B cell (primary cell): Measurements from ENCODE around the gene TMEFF1. TPM values are rescaled to one million over a fixed set of nuclear protein-coding genes. Genes with fewer than 3 reads are reported as not detected.

ENCODE experiments used
- ATAC-seq: fragments of 200-7000 bp; cut with Tn5 transposase; one replicate; pipeline ENCODE4 v1.10.0; 2021; ENCODE audit warnings: low read depth, mild to moderate bottlenecking, moderate number of reproducible peaks, moderate library complexity
- CTCF ChIA-PET: fragments of 350-600 bp; sonication (Branson Sonifier 250); formaldehyde crosslinking; loops from one replicate; lab custom pipeline; 2021; ENCODE audit warnings: antibody characterized with exemption, inconsistent platforms; lab: Charles Lee
- POLR2A ChIA-PET: fragments of 350-600 bp; sonication (Branson Sonifier 250); formaldehyde crosslinking; loops from one replicate; lab custom pipeline; 2021; ENCODE audit warnings: antibody characterized with exemption; lab: Charles Lee
- DNase-seq: peaks from one replicate; pipeline ENCODE4 v3.0.0; 2013
- H2AFZ ChIP-seq: 2 replicates; pipeline ENCODE4 v1.6.1; 2012; ENCODE audit warnings: mild to moderate bottlenecking, low read depth, low read length; ENCODE audit not compliant: insufficient read depth, poor library complexity, severe bottlenecking
- H3K27ac ChIP-seq, 2 donors: 1 replicate in 1 of 2; 2 replicates in 1 of 2; pipeline ENCODE4 v1.5.1; 2012 to 2013; ENCODE audit warnings: low read length in 2 of 2, mild to moderate bottlenecking in 2 of 2, moderate library complexity in 1 of 2
- H3K27me3 ChIP-seq, 4 experiments: fragments of 200-600 bp in 1 of 4; sonication (generic) in 1 of 4; replicated peaks in 1 of 4; 1 replicate in 2 of 4; 2 replicates in 2 of 4; pipeline versions ENCODE4 v1.6.1 to v1.7.0; 2013 to 2016; ENCODE audit warnings: low read length in 3 of 4, mild to moderate bottlenecking in 2 of 4, mixed read lengths in 1 of 4, moderate library complexity in 1 of 4; ENCODE audit not compliant: insufficient read depth in 4 of 4, control insufficient read depth in 3 of 4; ENCODE audit errors: control extremely low read depth in 1 of 4
- H3K36me3 ChIP-seq, 2 experiments: replicated peaks in 1 of 2; 1 replicate in 1 of 2; 2 replicates in 1 of 2; pipeline versions ENCODE4 v1.6.1 to v1.7.1; 2013; ENCODE audit warnings: low read length in 1 of 2; ENCODE audit not compliant: insufficient read depth in 2 of 2, control insufficient read depth in 1 of 2; ENCODE audit errors: control extremely low read depth in 1 of 2, extremely low read depth in 1 of 2
- H3K4me1 ChIP-seq, 2 donors: fragments of 200-600 bp in 1 of 2; sonication (generic) in 1 of 2; 1 replicate in 1 of 2; 2 replicates in 1 of 2; pipeline versions ENCODE4 v1.5.1 to v1.6.1; 2013 to 2017; ENCODE audit warnings: low read length in 2 of 2; ENCODE audit not compliant: control insufficient read depth in 2 of 2, insufficient read depth in 2 of 2
- H3K4me2 ChIP-seq: replicated peaks from 2 replicates; pipeline ENCODE3; 2012; ENCODE audit warnings: mild to moderate bottlenecking, low read depth, low read length; ENCODE audit not compliant: poor library complexity, severe bottlenecking
- H3K4me3 ChIP-seq, 5 experiments: fragments of 200-600 bp in 1 of 5; sonication (generic) in 1 of 5; 1 replicate in 3 of 5; 2 replicates in 2 of 5; pipeline versions ENCODE4 v1.5.1 to v1.7.0; 2011 to 2016; ENCODE audit warnings: low read length in 4 of 5, mild to moderate bottlenecking in 4 of 5, low read depth in 2 of 5, control low read depth in 1 of 5, moderate library complexity in 1 of 5; ENCODE audit not compliant: insufficient read depth in 1 of 5; ENCODE audit errors: control extremely low read depth in 1 of 5, extremely low read depth in 1 of 5
- H3K79me2 ChIP-seq: fragments of 200-600 bp; sonication (generic); one replicate; pipeline ENCODE4 v1.6.0; 2016; ENCODE audit warnings: low read length; ENCODE audit not compliant: control insufficient read depth, insufficient read depth
- H3K9ac ChIP-seq: fragments of 200-600 bp; sonication (generic); 2 replicates; pipeline ENCODE4 v1.6.1; 2017; ENCODE audit warnings: mild to moderate bottlenecking, low read length, moderate library complexity
- H3K9me3 ChIP-seq, 3 donors: one replicate each; pipeline versions ENCODE4 v1.6.1 to v1.7.1; 2013; ENCODE audit warnings: low read length in 2 of 3; ENCODE audit not compliant: control insufficient read depth in 2 of 3, insufficient read depth in 1 of 3; ENCODE audit errors: control extremely low read depth in 1 of 3
- H4K20me1 ChIP-seq: 2 replicates; pipeline ENCODE4 v1.6.0; 2012; ENCODE audit warnings: mild to moderate bottlenecking, low read length; ENCODE audit not compliant: insufficient read depth, control insufficient read depth, poor library complexity, severe bottlenecking
- H3K27ac Mint-ChIP-seq: one replicate; pipeline ENCODE4 v1.8.0; 2021; ENCODE audit warnings: mixed read lengths
- H3K27me3 Mint-ChIP-seq: one replicate; pipeline ENCODE4 v1.8.0; 2021; ENCODE audit warnings: mixed read lengths
- H3K4me1 Mint-ChIP-seq: one replicate; pipeline ENCODE4 v1.8.0; 2021; ENCODE audit warnings: mixed read lengths
- H3K4me3 Mint-ChIP-seq: one replicate; pipeline ENCODE4 v1.8.0; 2021; ENCODE audit warnings: mixed read lengths
- H3K9me3 Mint-ChIP-seq: one replicate; pipeline ENCODE4 v1.8.0; 2022; ENCODE audit warnings: mixed read lengths; ENCODE audit not compliant: insufficient read depth
- EZH2 ChIP-seq: IDR thresholded peaks from 2 replicates; pipeline ENCODE4 v1.6.1; 2012; ENCODE audit warnings: borderline replicate concordance, low read depth, mild to moderate bottlenecking, moderate library complexity, low read length; ENCODE audit not compliant: insufficient read depth, poor library complexity, severe bottlenecking
- WGBS: methylation state at CpG from one replicate; pipeline ENCODE4 v1.1.5; 2013; ENCODE audit warnings: missing lambda C conversion rate; ENCODE audit not compliant: insufficient coverage; 5-methylcytosine and 5-hydroxymethylcytosine counted together
- intact Hi-C: fragments of 100-400 bp; cut with micrococcal nuclease; formaldehyde crosslinking; loops from one replicate; pipeline ENCODE4 v1.10.0; 2022
- polyA minus RNA-seq: library from RNA; depleted of rRNA, polyadenylated mRNA; stranded (reverse); fragments of >200 nt; gene quantifications from 2 replicates; pipeline ENCODE4 v1.2.3, GENCODE V29; 2012
- polyA plus RNA-seq: library from polyadenylated mRNA; depleted of rRNA; stranded (reverse); fragments of >200 nt; gene quantifications from 2 replicates; pipeline ENCODE4 v1.2.3, GENCODE V29; 2012
- total RNA-seq, 2 donors: library from RNA; stranded (reverse); fragments of 120-200 nt in 1 of 2; gene quantifications; 1 replicate in 1 of 2; 2 replicates in 1 of 2; pipeline versions ENCODE4 v1.2.3 to v1.2.4, GENCODE V29; 2013 to 2022
- TF ChIP-seq, protein P1 (sequence below): fragments of 200-600 bp; IDR thresholded peaks from one replicate; pipeline ENCODE4 v1.8.0; 2022; ENCODE audit warnings: antibody characterized with exemption, mild to moderate bottlenecking

Gene TMEFF1, protein sequence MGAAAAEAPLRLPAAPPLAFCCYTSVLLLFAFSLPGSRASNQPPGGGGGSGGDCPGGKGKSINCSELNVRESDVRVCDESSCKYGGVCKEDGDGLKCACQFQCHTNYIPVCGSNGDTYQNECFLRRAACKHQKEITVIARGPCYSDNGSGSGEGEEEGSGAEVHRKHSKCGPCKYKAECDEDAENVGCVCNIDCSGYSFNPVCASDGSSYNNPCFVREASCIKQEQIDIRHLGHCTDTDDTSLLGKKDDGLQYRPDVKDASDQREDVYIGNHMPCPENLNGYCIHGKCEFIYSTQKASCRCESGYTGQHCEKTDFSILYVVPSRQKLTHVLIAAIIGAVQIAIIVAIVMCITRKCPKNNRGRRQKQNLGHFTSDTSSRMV
- total RNA-seq (not detected in 2 replicates), polyA plus RNA-seq (not detected in 2 replicates), polyA minus RNA-seq (0.14 TPM in 1 of 2 replicates, not detected in the other)
- 0.02 TPM for total RNA-seq (2013)

DNA sequence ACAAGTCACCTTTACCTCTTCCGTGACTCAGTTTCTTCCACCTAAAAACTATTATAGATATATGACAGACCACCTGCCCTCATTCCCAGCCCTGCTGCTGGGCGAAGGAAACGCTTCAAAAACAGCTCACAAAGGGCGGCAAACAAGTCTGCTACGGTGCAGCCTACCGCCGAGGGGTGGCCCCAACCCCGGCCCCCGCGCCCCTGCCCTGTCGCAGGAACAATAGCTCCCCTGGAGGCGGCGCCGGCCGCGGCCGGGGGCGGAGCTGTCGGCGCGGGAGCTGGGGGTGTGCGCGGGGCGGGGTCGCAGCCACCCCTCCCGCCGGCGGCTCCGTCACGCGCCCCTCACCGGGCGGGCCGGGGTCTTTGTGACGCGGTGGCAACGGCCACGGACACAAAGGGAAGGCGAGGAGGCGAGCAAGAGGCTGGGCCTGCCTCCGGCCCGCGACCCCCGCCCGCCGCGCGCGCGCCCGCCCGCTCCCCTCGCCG, at the start of gene TMEFF1:
TSS of gene TMEFF1 (plus strand) at position 362 of the 488 bp plus-strand sequence. CDS start 396 bp downstream, outside the sequence.
- POLR2A ChIA-PET = no interaction called here
- peaks cover 8% of the 10 kb centered on the region for H3K4me1 Mint-ChIP-seq
- Histone ChIP-seq H4K20me1 (no peaks in the 10 kb centered on the region), H3K36me3 (no peaks in the 10 kb centered on the region), H2AFZ (peak within 1 kb of the TSS; percentile 73), H3K79me2 (no peaks in the 10 kb centered on the region), H3K27ac (no peak within 1 kb of the TSS), H3K4me1 (peaks cover 15 to 16% of the 10 kb centered on the region in 2 donors), H3K27me3 (peaks cover 0 to 30% (median 11%) of the 10 kb centered on the region in 4 experiments), H3K4me2 (peak within 1 kb of the TSS; percentile 99), H3K9ac (peak within 1 kb of the TSS; percentile 61), H3K4me3 (peak within 1 kb of the TSS; percentile 15 to 61 (median 47)), H3K9me3 (peaks cover 0 to 6% (median 0%) of the 10 kb centered on the region in 3 donors)
- 3% methylated on average over 54 of the region's 54 CpGs for WGBS
- no peaks in the 10 kb centered on the region for H3K9me3 Mint-ChIP-seq
- CTCF ChIA-PET = no interaction called here
- peak; percentile 47 for DNase-seq
- H3K27ac Mint-ChIP-seq = no peak within 1 kb of the TSS
- ATAC-seq = peak; percentile 70
- H3K4me3 Mint-ChIP-seq = peak within 1 kb of the TSS; percentile 82
- TF ChIP-seq, protein P1, sequence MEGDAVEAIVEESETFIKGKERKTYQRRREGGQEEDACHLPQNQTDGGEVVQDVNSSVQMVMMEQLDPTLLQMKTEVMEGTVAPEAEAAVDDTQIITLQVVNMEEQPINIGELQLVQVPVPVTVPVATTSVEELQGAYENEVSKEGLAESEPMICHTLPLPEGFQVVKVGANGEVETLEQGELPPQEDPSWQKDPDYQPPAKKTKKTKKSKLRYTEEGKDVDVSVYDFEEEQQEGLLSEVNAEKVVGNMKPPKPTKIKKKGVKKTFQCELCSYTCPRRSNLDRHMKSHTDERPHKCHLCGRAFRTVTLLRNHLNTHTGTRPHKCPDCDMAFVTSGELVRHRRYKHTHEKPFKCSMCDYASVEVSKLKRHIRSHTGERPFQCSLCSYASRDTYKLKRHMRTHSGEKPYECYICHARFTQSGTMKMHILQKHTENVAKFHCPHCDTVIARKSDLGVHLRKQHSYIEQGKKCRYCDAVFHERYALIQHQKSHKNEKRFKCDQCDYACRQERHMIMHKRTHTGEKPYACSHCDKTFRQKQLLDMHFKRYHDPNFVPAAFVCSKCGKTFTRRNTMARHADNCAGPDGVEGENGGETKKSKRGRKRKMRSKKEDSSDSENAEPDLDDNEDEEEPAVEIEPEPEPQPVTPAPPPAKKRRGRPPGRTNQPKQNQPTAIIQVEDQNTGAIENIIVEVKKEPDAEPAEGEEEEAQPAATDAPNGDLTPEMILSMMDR = no peak
- TF ChIP-seq EZH2 = no peak
- peaks cover 41% of the 10 kb centered on the region for H3K27me3 Mint-ChIP-seq
- intact Hi-C loops = no loop called here

DNA sequence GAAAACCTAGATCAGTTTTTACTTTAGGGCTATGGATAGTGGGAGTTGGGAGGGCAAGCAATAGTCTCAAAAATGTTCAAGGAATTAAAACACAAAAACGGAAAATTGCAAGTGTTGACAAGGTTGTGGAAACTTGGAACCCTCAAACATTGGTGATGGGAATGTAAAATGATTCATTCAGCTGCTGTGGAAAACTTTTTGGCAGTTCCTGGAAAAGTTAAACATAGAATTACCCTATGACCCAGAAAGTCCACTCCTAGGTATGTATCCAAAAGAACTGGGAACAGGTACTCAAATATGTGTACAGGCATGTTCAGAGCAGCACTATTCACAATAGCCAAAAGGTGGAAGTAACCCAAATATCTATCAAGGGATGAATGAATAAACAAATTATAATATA, 47.2 kb upstream of the TMEFF1 start:
- peak overlapping the region; percentile 95 for H3K4me3 Mint-ChIP-seq
- H3K27ac ChIP-seq = no peak overlapping the region
- ChIA-PET CTCF (interaction anchor here (1.3 kb wide), 2 partner anchors 12 to 14 kb away, joined by 8 to 12 read pairs; no protein-coding TSS in a partner anchor), POLR2A (no interaction called here)
- no peaks in the 10 kb centered on the region for H4K20me1 ChIP-seq
- TF ChIP-seq, protein P1 = no peak
- TF ChIP-seq EZH2 = no peak
- peaks cover 13 to 16% of the 10 kb centered on the region in 2 donors for H3K4me1 ChIP-seq
- H3K9ac ChIP-seq = no peak overlapping the region
- H3K9me3 ChIP-seq = no peaks in the 10 kb centered on the region
- H2AFZ ChIP-seq = no peak overlapping the region
- intact Hi-C loops = loop anchor here (1.0 to 5.0 kb wide), 4 partner anchors 13 to 172 kb away; partner anchors contain the start of gene TEX10
- H3K27ac Mint-ChIP-seq = no peak overlapping the region
- no peaks in the 10 kb centered on the region for H3K9me3 Mint-ChIP-seq
- peaks cover 21% of the 10 kb centered on the region for H3K4me1 Mint-ChIP-seq
- ATAC-seq = no peak
- no peaks in the 10 kb centered on the region for H3K36me3 ChIP-seq
- no peak overlapping the region for H3K4me2 ChIP-seq
- no peak overlapping the region for H3K4me3 ChIP-seq
- 75% methylated on average over 1 of the region's 1 CpG for WGBS
- no peak for DNase-seq
- H3K27me3 Mint-ChIP-seq = peaks cover 5% of the 10 kb centered on the region
- peaks cover 0 to 4% (median 0%) of the 10 kb centered on the region in 4 experiments for H3K27me3 ChIP-seq
- H3K79me2 ChIP-seq = peaks cover 9% of the 10 kb centered on the region
